COR-L47 (cell line): ENCODE results near the gene TBC1D22A.
"Not testable (repeated sequence)": the region's sequence is repeated elsewhere in the genome, so short reads cannot be mapped to it uniquely, and the experiment has no call there.

Source experiments
- DNase-seq: peaks from one replicate; lab custom pipeline; 2025; lab: John Stamatoyannopoulos, UW

The TBC1D22A gene

DNA sequence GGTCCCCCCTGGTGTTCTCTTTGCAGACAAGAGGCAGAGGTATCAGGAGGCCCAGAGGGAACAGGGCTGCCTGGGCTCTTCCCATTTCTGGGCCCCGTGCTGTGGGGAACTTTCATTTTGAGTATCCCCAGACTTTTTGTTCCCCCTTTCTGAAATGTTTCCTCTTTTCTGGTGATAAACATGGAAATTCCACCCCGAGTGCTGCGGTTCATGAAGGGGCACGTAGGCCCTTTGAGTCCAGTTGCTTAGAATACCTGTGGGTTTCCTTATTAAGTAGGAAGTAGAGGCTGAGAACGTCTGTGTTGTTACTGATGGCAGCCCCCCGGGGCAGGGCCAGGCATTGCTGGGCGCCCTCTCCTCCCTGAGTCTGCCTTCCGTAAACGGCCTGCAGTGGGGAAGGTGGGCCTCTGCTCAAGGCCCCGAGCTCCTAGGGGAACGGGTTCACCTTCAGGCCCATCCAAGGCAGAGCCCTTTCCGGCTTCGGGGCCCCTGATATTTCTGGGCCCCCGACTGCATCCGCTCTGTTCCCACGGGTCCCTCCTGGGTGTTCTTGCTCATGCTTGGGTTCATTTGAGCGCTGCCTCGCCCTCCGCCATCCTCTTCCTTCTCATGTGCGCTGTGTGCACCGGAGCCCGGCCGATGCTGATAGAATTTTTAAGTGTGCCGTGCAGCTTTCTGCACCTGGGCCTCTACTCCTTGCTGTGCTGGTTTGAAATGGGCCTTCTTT lies 12.0 kb downstream of the TBC1D22A start:
- no peak for DNase-seq

DNA sequence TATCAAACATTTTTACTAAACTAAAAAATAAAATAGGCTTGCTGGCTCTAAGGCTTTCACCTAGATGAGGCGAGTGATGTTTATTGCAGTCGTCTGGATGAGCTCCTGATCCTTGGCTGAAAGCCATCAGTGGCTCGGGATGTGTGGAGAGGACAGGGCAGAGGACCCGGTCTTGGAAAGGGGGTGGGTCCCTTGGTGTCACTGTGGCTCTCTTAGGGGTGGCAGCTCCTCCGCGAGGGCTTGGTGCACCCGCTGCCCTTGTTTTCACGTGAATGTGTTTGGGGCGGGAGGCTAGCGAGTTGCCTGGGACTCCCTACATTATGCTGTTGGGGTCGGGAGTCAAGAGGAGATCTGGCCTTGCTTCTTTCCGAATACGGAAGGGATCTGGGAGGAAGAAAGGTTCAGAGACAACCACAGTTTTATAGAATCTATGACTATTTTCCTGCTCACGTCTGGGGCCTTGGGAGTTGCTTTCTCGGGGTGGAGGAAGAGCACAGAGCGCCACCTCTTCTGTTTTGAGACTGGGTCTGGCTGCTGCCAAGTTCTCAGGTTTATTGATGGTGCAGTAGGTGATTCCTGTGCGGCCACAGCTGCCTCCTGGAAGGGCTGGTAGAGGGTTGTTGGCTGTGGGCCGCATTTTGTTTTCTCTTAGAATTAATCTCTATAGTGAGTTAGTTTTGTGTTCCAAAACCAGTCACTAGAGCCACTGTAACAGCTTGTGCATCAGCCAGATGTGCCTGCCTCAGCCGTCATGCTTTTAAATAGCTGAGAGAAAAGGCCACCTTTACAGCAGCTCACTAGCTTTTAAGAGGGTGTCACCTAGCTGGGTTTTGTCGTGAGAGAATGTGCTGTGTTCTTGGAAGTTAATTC lies 12.8 kb downstream of the TBC1D22A start:
- no peak for DNase-seq

DNA sequence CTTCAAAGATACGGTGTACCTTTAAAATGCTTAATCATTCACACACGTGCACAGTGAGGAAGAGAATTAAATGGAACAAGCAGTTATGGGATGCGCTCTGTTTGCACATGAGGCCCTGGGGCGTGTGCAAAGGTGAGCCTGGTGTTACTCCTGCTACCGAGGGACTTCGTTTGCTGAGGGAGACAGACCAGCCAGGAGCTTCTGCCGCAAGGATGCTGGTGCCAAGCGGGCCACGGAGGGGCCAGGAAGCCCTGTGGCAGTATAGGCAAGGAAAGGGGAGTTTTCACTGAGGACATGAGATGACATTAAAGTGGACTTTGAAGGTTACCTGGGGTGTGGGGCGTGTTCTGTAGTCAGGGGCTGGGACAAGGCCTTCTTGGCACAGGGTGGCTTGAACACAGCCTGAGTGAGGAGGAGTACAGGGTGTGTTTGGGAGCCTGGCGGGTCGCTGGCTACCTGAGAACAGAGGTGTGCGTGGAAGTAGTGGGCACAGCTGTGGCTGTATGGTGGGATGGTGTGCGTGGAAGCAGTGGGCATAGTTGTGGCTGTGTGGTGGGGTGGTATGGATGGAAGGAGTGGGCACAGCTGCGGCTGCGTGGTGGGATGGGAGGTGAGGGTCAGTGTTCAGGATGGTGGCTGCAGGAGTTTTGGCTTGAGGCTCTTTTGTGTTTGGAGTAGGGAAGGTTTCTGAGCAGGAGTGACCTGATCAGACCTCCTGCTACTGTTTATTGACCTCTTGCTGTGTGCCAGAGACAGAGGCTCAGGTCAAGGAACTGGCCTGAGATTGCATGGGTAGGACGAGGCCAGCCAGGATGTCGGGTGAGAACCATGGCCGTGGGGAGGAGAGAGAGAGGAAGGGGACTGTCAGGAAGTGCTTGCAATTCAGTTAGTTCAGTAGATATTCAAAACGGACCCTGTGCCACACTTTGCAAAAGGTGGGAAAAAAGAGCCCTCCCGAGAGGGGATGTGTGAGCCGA lies 13.7 kb downstream of the TBC1D22A start:
- DNase-seq: no peak

DNA sequence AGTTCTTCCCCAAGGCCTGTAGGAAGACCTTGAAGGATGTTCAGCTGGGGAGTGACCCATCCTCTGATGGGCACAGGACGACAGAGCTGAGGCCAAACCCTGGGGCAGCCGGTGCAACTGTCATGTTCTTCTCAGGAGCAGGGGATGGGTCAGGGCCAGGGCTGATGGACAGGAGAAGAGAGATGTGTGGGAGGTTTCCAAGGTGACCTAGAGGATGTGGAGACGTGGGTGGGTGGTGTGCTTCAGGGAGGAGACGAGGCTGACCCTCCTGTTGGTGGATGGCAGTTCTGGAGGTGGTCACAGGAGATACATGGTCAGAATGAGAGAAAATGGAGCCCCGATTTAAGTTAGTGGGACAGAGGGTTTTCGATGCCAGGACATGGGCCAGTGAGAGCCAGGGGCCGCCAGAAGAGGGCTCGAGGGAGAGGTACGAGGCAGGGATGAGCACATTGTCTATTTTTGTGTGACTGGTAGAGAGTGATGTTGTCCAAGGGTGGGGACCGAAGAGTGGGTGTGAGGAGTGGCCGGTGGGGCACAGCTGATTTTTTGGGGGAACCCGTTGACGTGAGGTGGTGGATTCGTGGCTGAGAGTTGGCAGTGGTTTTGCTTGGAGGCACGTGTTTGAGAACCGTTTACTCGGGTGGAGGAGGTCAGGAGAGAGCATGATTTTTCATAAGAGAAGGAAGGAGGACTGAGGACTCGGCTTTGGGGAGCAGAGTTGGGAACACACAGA lies 14.6 kb downstream of the TBC1D22A start:
- no peak for DNase-seq

DNA sequence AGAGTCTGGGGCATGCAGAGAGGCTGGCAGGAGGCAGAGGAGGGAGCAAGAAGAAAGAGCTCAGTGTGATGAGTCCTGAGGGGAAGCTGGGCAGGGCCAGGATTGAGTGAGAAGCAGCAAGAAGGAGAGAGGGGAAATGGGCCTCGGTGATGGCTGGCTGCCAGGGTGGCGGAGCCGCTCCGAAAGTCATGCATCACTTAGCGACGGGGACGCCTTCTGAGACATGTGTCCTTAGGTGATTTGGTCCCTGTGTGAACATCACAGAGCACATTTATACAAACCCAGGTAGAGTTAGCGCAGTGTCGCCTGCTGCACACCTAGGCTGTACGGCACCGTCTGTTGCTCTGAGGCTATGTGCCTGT lies 15.1 kb downstream of the TBC1D22A start:
- DNase-seq: no peak

DNA sequence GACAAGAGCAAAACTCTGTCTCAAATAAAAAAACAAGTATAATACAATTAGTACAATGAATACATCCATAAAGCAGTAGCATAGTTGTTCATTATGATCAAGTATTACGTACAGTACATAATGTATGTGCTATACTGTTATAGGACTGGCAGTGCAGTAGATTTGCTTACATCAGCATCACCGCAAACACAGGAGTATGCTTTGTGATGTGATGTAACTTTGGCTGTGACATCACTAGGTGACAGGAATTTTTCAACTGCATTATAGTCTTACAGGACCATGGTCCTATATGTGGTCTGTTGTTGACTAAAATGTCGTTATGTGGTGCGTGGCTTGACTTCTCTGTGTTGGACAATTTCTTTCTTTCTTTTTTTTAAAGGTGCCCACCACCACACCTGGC lies 16.6 kb downstream of the TBC1D22A start:
- no peak for DNase-seq

DNA sequence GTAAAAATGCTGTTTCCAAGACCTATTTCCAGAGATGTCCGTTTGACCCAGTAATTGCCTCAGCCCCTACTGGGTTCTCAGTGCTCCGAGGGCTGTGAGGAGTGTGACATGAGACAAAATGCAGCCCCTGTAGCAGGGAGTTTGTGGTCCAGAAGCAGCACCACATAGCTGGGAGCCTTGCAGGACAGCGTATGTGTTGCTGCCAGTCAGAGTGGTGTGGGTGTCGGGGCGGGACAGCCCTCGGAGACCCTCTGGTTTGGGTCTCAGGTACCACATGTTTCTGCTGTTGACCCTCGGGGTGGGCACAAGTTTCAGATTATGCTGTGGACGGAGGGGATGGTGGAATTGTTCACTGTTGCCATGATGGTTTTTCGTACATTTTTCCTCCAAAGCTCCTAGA lies 17.2 kb downstream of the TBC1D22A start:
- no peak for DNase-seq

DNA sequence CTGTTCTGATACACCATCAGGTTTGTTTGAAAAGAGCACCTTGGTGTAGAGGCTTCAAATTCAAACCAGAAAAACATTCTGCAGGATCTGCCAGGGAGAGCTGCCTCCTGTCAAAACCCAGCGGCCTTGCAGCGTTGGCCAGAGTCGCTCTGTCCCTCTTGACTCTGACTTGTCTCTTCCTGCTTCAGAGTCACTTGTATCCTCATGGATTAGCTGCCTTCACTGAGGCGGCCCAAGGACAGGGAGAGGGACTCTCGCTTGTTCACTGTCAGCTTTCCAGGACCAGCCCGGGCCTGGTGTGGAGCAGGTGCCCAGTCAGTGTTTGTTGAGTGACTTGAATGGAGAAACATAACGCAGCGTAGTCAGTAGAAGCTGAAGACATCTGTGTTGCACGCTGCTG lies 18.0 kb downstream of the TBC1D22A start:
- no peak for DNase-seq

DNA sequence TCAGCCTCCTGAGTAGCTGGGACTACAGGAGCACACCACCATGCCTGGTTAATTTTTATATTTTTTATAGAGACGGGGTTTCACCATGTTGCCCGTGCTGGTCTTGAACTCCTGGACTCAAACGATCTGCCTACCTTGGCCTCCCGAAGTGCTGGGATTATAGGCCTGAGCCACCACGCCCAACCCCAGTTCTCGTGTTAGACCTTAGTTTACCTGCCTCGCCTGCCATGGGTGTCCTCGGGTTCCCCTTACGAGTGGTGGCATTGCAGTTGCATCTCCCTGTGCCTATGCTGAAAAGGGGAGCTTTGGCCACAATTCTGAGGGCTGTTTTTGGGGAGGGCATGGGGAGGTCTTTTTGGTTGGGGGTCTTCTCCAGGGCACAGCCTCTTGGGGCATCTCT lies 18.8 kb downstream of the TBC1D22A start:
- no peak for DNase-seq

DNA sequence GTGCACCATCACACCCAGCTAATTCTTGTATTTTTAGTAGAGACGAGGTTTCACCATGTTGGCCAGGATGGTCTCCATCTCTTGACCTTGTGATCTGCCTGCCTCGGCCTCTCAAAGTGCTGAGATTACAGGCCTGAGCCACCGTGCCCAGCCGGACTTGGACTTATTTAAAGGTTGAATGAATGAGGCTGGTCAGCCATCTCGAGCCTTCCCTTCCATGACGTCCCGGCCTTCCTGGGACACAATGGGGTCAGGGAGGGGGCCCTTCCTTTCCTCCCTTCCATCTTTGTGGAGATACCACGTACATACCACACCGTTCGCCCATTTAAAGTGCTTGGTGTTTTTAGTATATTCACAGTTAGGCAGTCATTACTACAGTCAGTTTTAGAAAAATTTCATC lies 19.8 kb downstream of the TBC1D22A start:
- DNase-seq: not testable (repeated sequence)

DNA sequence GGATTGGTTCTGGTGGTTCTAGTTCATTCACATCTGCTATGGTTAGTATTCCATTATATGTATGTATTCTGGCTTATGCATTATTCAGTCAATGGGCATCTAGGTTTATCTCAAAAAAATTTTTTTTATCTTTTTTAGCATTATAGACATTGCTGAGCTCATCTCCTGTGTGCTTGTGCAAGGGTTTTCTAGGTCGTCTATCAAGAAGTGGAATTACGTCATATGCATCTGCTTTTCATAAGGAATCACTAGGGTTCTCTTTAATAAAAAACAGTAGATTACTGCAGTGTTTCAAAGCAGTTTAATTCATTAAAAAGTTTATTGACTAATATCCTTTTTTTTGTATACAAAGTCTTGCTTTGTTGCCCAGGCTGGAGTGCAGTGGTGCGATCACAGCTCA lies 21.3 kb downstream of the TBC1D22A start:
- DNase-seq: no peak

DNA sequence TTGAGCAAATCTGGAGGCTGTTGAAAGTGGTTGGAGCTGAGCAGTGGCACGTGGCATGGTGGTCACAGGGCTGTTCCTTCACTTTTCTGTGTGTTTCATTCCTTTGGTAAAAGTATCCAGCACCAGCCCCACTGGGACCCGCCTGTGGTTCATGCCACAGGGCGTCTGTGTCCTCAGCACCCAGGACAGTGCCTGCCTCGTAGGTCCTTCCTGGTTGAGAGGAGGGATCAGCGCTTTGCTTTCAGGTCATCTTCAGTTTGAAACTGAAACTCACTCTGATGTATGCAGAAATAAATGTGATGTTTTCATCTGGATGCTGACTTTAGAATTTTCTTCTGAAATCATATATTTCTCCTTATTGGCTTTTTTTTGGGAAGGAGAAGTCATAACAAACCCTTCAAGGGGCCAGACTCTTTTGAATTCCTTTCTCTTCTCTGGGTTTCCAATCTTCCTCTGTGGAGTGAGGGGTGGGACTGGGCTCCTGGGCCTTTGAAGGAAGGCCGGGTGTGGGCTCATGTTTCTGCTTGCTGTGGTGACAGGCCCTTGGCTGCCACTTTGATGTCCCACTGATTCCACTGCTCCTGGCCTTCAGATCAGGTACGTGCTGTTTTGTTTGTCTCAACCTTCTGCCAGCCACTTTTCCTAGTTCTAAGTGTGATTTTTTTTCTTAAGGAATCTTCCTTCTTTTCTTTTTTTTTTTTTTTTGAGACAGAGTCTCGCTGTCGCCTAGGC lies 26.2 kb downstream of the TBC1D22A start:
- no peak for DNase-seq

DNA sequence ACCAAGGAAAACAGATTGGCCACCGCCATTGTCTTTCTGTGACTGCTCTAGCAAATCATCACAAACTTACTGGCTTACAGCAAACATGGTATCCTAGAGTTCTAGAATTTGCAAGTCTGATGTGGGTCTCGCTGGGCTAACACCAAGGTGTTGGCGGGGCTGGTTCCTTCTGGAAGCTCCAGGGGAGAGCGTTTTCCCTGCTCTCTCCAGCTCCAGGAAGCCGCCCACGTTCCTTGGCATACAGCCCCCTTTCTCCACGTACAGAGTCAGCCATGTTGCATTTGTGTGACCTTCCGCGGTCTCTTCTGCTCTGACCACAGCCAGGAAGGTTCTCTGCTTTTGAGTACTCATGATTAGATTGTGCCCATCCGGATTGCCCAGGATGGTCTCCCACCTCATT lies 27.5 kb downstream of the TBC1D22A start:
- DNase-seq: no peak

DNA sequence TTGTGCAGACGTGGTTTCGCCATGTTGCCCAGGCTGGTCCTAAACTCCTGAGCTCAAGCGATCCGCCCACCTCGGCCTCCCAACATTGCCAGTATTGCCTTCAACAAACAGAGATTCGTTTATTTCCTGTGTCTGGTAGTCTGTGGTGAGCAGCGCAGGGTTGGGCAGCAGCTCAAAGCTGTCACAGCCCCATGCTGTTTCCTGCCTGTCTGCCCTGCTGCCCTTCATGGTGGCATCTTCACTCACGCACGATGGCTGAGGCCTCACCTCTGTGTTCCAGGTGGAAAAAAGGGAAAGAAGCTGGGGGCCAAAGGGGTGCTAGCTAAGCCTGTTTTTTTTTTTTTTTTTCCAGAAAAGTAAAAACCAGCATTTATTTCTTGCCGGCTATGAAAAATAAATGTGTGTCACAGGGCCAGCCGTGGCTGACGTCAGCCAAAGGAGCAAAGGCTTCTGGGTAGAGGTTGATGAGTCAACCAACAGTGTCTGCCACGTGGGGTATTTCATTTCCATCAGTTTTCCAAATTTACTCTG lies 28.8 kb downstream of the TBC1D22A start:
- DNase-seq: no peak

DNA sequence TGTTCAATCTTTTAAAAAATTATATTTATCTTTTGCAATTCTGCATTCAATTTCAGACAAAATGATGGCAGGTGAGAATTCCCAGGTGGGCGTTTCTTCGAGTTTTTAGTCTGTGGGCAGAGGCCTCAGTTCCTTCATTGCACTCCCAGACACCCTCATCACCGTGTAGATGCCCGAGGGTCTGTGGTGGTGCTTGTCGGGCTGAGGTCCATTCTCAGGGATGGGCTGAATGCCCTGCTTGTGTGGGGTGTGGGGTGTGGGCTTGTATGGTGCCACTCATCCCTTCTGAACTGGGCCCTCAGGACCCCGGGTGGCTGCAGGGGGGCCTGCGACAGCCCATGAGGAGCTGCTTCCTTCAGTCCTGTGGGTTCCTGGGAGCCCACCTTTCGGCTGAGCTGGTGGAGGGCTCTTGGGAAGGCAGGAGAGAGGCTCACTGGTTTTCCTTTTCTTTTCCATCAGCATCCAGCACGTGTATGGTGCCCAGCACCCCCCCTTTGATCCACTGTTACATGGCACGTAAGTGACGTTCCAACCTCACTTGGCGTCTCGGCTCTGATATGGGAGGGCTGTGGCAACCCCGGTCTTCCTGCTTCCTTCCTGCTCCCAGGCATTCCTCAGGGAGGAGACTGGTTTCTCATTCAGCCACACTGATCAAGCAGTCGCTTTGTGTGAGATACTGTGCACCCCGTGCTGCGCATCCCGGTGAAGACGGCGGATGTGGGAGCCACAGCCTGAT lies 29.8 kb downstream of the TBC1D22A start:
- no peak for DNase-seq

DNA sequence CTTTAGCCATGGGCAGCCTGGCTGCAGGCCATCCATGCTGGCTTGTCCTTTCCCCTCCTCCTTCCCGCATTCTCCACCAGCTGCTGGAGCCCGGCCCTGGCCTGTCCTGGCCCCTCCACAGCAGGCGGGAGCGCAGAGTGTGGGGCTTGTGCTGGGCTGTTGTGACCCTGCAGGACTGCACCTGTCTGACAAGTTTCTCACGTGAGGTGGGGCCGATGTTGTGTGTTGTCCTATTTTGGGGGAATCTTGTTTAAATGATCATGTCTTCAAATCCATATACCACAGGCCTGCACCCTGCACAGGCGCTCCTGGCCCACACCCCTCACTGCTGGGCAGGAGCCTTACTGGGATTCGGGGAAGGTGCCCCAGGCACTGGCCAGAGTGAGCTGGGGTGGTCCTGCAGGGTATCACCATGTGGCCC lies 30.4 kb downstream of the TBC1D22A start:
- no peak for DNase-seq

DNA sequence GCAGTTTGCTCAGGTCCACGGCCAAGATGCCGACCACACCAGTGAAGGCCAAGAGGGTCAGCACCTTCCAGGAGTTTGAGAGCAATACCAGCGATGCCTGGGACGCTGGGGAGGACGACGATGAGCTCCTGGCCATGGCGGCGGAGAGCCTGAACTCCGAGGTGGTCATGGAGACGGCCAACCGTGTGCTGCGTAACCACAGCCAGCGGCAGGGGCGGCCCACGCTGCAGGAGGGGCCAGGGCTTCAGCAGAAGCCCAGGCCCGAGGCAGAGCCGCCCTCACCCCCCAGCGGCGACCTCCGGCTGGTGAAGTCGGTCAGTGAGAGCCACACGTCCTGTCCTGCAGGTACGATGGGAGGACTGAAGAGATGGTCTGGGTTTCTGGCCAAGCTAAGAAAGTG lies 31.0 kb downstream of the TBC1D22A start:
- DNase-seq: no peak

DNA sequence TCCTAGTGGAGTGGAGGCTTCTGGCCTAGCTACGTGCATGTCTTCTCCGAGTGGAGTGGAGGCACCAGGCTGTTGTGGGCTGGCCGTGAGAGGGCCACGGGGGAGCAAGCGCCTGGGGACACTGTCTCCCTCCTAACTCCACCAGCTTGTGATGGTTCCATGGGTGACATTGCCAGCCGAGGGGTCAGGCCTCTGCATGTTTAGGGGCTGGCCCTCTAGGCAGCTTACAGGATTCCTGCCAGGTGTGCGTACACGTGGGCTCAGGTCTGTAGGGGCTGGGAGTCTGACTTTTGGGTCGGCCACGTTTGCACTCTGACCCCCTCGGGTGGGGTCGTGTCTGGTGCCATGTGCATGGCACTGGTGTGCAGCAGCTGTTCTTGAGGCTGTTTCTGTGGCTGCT lies 31.6 kb downstream of the TBC1D22A start:
- no peak for DNase-seq

DNA sequence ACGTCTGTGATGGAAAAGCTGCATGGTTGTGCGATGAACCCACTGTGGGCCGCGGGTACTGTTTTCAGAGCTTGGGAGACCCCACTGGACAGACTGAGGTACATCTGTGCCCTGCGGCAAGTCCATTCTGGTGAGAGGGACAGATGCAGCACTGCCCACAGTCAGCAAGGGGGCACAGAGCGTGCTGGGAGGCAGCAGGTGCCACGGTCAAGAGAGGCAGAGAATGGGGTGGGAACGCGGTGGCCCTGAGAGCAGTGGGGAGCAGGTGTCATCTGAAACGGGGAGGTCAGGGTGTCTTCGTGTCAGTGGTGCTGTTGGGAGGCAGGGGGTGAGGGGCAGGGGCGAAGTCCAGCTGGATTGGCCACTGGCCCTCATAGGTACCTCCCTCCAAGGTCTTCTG lies 32.0 kb downstream of the TBC1D22A start:
- DNase-seq: no peak

DNA sequence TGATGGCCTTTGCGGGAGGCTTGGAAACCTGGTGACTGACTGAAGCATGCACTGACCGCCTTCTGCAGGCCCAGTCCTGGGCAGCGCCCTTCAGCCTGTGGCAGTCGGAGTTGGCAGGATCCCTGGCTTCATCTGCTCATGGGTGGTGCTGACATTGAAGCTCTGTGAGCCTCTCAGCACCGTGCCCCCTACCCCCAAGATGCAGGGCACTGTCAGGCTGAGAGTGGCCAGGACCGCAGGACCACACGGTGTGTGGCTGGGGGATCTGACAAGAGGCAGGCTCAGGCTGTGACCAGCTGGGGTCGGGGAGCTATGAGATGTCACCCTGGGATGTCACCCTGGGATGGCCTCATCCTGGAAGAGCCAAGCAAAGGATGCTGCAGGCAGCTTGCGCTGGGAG lies 32.7 kb downstream of the TBC1D22A start:
- no peak for DNase-seq
